ENCODE data around the gene BSX.

Gene BSX

GRCh38 chr11:122981388-122982264, at the start of gene BSX:
BSX (minus strand) TSS chr11:122981834; CDS start chr11:122981671, 163 bp downstream.
- DNase-seq (ENCODE audit: low read depth): peak; percentile 33

- no peak for DNase-seq (ENCODE audit: low read depth)
Measured at GRCh38 chr11:123030517-123030916, 48.9 kb upstream of the BSX start.

GRCh38 chr11:123020968-123021367, 39.3 kb upstream of the BSX start:
- peak; percentile 10 for DNase-seq (ENCODE audit: low read depth)

GRCh38 chr11:123018702-123019101, 37.1 kb upstream of the BSX start:
- no peak for DNase-seq (ENCODE audit: low read depth)

DNA sequence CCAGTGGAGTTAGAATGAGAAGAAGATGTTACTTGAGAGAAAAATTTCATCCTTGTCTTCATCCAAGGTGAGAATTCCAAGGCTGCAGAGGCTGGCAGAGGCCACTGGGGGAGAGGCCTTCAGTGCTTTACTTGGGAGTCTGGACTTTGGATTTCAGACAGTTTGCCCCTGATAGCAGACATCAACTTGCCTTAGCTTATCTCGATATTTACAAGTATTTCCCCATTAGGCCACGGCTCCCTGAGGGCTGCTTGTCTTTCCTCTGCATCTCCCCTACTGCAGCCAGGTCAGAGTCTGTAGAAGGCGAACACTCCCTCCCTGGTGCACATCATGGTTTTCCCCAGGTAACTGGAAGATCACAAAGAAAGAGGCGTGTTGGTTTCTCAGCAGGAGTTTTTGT, 29.9 kb upstream of the BSX start:
- DNase-seq (ENCODE audit: low read depth): no peak

GRCh38 chr11:123006860-123007542, 25.4 kb upstream of the BSX start:
- DNase-seq (ENCODE audit: low read depth): no peak

- DNase-seq (ENCODE audit: low read depth): no peak
Measured at GRCh38 chr11:123000721-123001120, 19.1 kb upstream of the BSX start.

DNA sequence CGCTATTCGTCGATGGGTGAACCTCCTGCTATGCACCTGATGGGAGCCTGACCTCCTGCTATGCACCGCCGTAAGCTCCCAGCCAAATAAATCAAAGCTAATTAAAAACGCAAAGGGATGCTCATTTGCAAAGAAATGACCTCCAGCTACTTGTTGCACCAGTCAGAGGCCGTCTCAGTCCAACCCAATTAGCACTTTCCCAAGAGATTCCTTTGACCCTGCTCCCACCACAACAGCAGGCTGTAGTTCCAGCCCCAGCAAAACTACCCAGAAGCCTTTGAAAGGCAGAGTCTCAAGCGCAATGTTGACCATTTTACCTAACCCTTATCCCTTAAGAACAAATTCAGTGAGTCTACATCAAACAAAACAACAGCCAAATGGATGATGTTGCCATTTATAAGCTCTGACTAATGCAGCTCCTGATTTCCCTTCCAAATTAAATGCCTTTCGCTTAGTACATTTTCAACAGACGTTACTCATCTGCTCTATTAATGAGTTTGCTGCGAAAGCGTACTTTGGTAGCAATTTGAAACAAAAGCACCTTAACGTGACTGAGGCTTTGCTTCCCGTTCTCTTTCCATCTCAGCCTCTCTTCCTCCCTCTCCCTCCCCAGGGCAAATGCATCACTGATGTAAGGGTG, 17.2 kb upstream of the BSX start:
- no peak for DNase-seq (ENCODE audit: low read depth)

DNA sequence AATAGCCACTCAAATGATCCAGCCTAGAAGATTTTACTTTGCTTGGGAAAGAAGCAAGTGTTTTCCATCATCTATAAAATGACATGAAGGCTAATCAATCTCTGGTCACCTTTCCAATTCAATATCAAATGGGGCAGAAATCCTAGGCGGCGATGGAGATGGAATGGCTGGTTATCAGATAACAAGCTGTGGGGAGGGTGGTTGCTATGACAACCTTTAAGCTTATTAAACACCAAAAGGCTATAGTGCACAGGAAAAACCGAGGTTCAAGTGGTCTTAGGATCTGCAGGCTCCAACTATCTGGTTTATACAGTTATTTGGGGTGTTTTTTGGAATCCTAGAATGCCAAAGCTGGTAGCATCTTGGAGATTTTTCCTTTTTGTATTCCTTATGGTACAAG, 13.9 kb upstream of the BSX start:
- DNase-seq (ENCODE audit: low read depth): no peak

GRCh38 chr11:122984186-122985011, 2.8 kb upstream of the BSX start:
- no peak for DNase-seq (ENCODE audit: low read depth)

DNA sequence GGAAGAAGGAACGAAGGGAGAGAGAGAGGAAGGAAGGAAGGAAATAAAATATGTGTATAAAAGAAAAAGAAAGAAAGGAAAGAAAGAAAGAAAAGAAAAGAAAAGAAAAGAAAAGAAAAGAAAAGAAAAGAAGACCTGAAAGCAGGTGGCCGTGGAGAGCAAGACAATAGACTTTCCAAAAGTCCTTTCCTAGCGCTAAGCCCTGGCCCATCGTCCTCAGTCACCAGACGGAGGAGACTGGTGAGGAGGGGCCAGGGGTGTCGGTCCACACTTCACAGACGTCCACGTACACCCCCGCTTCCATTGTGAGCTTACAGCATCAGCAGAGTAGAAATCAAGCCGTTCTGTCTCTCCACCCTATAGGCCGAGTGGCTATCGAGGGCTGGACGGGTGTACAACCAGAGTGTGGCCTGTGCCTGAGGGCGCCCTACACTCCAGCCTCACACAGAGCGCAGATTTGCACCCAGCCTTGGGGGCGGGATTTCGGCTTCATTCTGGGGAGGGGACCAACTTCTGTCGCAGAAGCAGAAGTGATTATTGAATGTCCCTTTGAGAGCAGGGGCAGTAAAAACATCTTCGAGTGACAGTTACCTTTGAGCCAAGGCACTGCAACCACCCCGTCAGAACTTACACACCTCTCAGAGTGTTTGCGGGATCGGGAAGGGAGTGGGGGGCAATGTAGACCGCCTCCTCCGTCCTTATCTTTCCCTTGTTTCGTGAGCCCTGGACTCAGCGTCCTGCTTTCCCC, 2.0 kb upstream of the BSX start:
- DNase-seq (ENCODE audit: low read depth): no peak

- DNase-seq (ENCODE audit: low read depth): no peak
Measured at GRCh38 chr11:122979815-122980595, 1.6 kb downstream of the BSX start.

DNA sequence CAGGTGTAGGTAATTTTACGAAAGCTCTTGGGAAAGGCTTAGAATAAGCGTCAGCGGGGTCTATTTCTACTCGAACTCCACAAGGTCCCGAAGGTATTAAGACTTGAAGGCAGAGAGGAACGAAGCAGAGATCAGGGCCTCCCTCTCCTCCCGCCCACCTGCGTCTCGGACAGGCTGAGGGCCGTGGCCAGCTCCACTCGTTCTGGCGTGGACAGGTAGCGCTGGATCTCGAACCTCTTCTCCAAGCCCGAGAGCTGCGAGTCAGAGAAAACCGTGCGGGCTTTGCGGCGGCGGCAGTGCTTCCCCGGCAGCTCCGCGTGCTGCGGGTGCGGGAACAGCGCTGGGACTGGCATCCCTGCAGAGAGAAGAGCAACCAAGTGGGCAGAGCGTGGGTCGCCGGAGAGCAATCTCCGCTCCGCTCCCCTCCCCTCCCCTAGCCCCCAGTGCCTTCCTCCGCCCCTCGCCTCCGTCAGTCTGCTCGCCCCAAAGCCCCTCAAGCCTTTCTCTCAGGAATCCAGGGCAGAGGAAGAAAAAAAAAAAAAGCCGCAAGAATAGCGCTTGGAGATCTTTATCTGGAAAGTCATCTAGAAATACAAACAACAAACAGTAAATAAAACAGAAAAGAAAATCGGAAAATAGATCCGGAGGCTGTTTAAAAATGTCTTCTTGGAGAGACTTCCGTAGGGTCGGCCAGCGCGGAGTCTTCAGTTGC, 2.4 kb downstream of the BSX start:
- DNase-seq (ENCODE audit: low read depth): no peak

DNA sequence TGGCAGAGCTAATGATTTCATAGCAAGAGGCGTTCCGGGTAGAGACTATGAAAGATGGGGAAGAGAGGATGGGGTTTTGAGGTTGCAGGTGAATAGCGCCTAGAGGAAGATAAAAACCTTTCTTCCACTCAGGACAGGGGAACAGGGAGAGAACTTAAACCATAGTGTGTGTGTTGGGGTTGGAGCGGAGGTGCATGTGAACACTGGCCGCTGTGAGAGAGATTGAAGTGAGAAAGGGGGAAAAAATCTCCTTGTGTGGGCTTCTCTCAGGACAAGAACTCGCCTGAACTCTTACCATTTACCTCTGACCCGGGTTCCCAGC, 3.4 kb downstream of the BSX start:
- DNase-seq (ENCODE audit: low read depth): no peak

- no peak for DNase-seq (ENCODE audit: low read depth)
Measured at GRCh38 chr11:122977470-122978298, 4.0 kb downstream of the BSX start.

- DNase-seq (ENCODE audit: low read depth): no peak
Measured at GRCh38 chr11:122976734-122977469, 4.7 kb downstream of the BSX start.

GRCh38 chr11:122976061-122976733, 5.4 kb downstream of the BSX start:
- no peak for DNase-seq (ENCODE audit: low read depth)

DNA sequence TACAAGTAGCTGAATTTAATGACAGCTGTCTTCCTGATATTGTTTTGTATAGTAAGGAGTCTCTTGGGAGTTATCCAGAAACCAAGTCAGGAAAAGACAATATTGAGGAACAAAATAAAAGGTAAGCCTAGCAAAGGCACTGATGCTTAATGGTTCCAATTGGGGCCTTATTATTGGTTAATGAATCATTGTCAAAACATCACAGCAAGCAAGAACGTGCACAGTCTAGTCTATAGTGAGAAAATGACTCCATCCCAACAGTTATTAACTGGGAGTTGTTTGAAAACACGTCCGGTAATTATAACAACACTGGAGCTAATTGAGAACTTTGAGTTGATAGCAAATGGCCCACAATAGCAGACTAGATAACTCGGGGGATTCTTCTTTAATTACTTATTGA, 17.7 kb downstream of the BSX start:
- no peak for DNase-seq (ENCODE audit: low read depth)
